Stimulated activated CD4-positive, alpha-beta T cell treated with anti-CD3 and anti-CD28 coated beads, Interleukin-15, amount 100 ng/mL, for 48 hours (primary cell): ENCODE measurements around the gene IBSP.

Experiments used
- DNase-seq, 2 donors: peaks; one replicate each; pipeline ENCODE4 v3.0.0-alpha.2; 2020; ENCODE audit warnings: low read depth in 2 of 2

Gene IBSP

GRCh38 chr4:87799301-87800113 is at the start of gene IBSP:
Gene IBSP, plus strand, starts transcription at chr4:87799554. Its CDS starts 2,808 bp downstream, at chr4:87802362.
- no peak for DNase-seq

- no peak for DNase-seq
Measured at GRCh38 chr4:87749883-87750282, 49.5 kb upstream of the IBSP start.

GRCh38 chr4:87758270-87758669 is 41.1 kb upstream of the IBSP start:
- DNase-seq, result no peak

- DNase-seq, result no peak
Measured at GRCh38 chr4:87762311-87762710, 37.0 kb upstream of the IBSP start.

- no peak for DNase-seq
Measured at GRCh38 chr4:87781569-87781968, 17.8 kb upstream of the IBSP start.

GRCh38 chr4:87783781-87784180 is 15.6 kb upstream of the IBSP start:
- DNase-seq, result no peak

- DNase-seq, result no peak
Measured at GRCh38 chr4:87785731-87786509, 13.4 kb upstream of the IBSP start.

GRCh38 chr4:87802858-87803257 is 3.5 kb downstream of the IBSP start:
- DNase-seq, result no peak

GRCh38 chr4:87803421-87803820 is 4.1 kb downstream of the IBSP start:
- DNase-seq, result no peak

- no peak for DNase-seq
Measured at GRCh38 chr4:87804871-87805270, 5.5 kb downstream of the IBSP start.

GRCh38 chr4:87805971-87806370 is 6.6 kb downstream of the IBSP start:
- no peak for DNase-seq

- DNase-seq, result no peak
Measured at GRCh38 chr4:87806520-87806919, 7.2 kb downstream of the IBSP start.

- no peak for DNase-seq
Measured at GRCh38 chr4:87807402-87807801, 8.0 kb downstream of the IBSP start.

- no peak for DNase-seq
Measured at GRCh38 chr4:87811977-87812376, 12.6 kb downstream of the IBSP start.

- no peak for DNase-seq
Measured at GRCh38 chr4:87819281-87819919, 20.0 kb downstream of the IBSP start.

GRCh38 chr4:87823200-87823599 is 23.8 kb downstream of the IBSP start:
- no peak for DNase-seq

- DNase-seq, result no peak
Measured at GRCh38 chr4:87823724-87824123, 24.4 kb downstream of the IBSP start.

GRCh38 chr4:87824352-87824751 is 25.0 kb downstream of the IBSP start:
- DNase-seq, result no peak

GRCh38 chr4:87832669-87833068 is 33.3 kb downstream of the IBSP start, which contains the start of gene MEPE:
Gene MEPE, plus strand, starts transcription at chr4:87832969. Its CDS starts 1,746 bp downstream, at chr4:87834715.
- no peak for DNase-seq

- no peak for DNase-seq
Measured at GRCh38 chr4:87834401-87834800, 35.0 kb downstream of the IBSP start.

GRCh38 chr4:87835197-87835596 is 35.8 kb downstream of the IBSP start:
- no peak for DNase-seq

- DNase-seq, result no peak
Measured at GRCh38 chr4:87835743-87836142, 36.4 kb downstream of the IBSP start.
